Dendritic cell treated with granulocyte-macrophage colony-stimulating factor and Interleukin-4, amounts not matched to agents 40 ng/mL and 50 ng/mL, for 4 days (primary cell): Measurements from ENCODE around the gene EEF2KMT.
"Not testable (repeated sequence)": the region's sequence is repeated elsewhere in the genome, so short reads cannot be mapped to it uniquely, and the experiment has no call there.

Experiments used
- H3K27ac Mint-ChIP-seq: one replicate; pipeline ENCODE4 v1.8.0; 2022; ENCODE audit warnings: mild to moderate bottlenecking, mixed read lengths
- H3K27me3 Mint-ChIP-seq: one replicate; pipeline ENCODE4 v1.8.0; 2022; ENCODE audit warnings: mild to moderate bottlenecking, mixed read lengths
- H3K36me3 Mint-ChIP-seq: one replicate; pipeline ENCODE4 v1.8.0; 2022; ENCODE audit warnings: low read depth, mixed read lengths
- H3K4me1 Mint-ChIP-seq: one replicate; pipeline ENCODE4 v1.8.0; 2022; ENCODE audit warnings: low read depth, mixed read lengths
- H3K4me3 Mint-ChIP-seq: one replicate; pipeline ENCODE4 v1.8.0; 2022; ENCODE audit warnings: mild to moderate bottlenecking, moderate library complexity, mixed read lengths
- H3K9me3 Mint-ChIP-seq: one replicate; pipeline ENCODE4 v1.8.0; 2022; ENCODE audit warnings: mixed read lengths
- intact Hi-C: fragments of 100-400 bp; cut with micrococcal nuclease; formaldehyde crosslinking; loops from one replicate; pipeline ENCODE4 v1.15.0; 2022

The EEF2KMT gene

DNA sequence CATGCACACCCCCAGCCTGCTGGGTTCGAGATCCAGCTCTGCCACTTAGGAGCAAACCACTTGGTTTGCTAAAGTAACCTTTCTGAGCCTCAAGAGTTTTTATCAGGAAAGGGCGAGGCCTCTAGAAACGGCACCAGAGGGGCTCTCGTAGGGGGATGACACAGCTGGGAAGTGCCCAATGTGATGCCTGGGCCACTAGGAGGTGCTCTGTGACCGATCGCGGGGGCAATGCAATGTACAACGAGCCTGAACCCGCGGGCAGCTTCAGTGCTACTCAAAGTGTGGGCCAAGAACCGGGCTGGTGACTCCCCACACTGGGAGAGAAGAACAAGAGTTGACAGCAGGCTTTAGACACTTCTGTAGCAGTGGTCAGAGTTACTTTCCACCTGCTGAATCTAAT, 41.2 kb downstream of the EEF2KMT start:
- Mint-ChIP-seq H3K4me3 (no peak overlapping the region), H3K27me3 (no peaks in the 10 kb centered on the region), H3K36me3 (no peaks in the 10 kb centered on the region), H3K4me1 (no peaks in the 10 kb centered on the region), H3K27ac (no peak overlapping the region), H3K9me3 (no peaks in the 10 kb centered on the region)
- intact Hi-C loops = loop anchor here (5.0 kb wide), 1 partner anchor 36 kb away; no protein-coding TSS in a partner anchor

DNA sequence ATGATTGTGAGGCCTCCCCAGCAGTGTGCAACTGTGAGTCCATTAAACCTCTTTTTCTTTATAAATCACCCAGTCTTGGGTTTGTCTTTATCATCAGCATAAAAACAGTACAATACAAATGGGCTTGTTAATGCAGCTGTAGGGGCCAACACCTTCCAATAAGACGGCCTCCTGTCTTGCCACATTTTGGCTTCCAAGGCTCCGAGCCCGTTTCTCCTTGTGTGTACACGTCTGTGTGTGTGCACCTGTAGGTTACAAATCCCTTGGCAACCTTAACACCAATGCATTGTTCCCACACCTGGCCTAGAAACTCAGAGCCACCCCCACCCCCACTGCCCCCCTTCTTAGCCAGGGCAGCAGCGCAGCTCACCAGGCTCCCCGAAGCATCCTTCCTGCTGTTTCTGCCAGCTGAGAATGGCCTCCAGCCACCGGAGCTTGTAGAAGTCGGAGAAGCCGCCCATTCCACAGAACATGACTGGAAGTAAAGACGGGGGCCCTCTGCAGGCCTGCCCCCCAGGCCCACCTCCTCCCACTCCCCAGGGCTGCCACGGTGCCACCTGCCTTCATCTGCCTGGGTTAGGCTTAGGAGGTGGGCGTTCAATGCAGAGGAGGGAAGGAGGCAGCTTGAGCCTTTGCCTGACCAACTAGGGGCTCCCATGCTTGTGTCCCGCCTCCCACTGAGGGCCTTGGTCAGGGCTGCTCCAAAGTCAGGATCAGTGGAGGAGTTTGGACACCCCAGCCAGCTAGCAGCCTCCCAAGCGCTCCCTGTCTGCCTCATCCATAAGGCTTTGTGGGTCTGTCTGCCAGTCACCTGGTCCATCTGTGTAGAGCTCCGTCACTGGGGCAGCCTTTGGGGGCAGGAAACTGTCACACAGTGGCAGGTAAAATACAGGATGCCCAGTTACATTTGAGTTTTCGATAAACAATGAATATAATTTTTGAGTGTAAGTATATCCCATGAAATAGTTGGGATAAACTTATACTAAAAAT, 42.4 kb downstream of the EEF2KMT start:
- Mint-ChIP-seq H3K36me3 (no peaks in the 10 kb centered on the region), H3K27ac (no peak overlapping the region), H3K4me3 (no peak overlapping the region), H3K4me1 (no peaks in the 10 kb centered on the region), H3K9me3 (no peaks in the 10 kb centered on the region), H3K27me3 (peaks cover 5% of the 10 kb centered on the region)
- intact Hi-C loops = loop anchor here (5.0 kb wide), 1 partner anchor 37 kb away; no protein-coding TSS in a partner anchor

DNA sequence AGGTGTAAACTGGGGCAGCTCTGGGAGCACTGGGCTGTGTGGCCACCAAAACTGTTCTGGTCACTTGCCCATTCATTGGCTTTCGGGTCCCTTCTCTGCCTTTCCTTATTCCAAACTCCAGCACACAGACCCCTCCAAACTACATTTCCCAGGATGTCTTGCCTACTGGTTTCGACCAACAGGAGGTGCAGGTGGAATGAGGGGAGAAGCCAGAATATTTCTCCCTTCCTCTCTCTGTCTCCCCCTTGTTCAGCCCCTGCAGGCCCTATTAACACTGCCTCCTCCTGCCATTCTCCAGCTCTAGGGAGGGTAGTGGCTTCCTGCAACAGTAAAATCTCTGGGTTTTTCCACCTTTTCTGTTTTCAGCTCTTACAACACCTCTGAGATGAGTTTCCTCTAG, 50.7 kb downstream of the EEF2KMT start:
- Mint-ChIP-seq H3K36me3 (no peaks in the 10 kb centered on the region), H3K27me3 (peaks cover 25% of the 10 kb centered on the region), H3K4me3 (no peak overlapping the region), H3K4me1 (peaks cover 6% of the 10 kb centered on the region), H3K9me3 (no peaks in the 10 kb centered on the region), H3K27ac (no peak overlapping the region)
- intact Hi-C loops = no loop called here

DNA sequence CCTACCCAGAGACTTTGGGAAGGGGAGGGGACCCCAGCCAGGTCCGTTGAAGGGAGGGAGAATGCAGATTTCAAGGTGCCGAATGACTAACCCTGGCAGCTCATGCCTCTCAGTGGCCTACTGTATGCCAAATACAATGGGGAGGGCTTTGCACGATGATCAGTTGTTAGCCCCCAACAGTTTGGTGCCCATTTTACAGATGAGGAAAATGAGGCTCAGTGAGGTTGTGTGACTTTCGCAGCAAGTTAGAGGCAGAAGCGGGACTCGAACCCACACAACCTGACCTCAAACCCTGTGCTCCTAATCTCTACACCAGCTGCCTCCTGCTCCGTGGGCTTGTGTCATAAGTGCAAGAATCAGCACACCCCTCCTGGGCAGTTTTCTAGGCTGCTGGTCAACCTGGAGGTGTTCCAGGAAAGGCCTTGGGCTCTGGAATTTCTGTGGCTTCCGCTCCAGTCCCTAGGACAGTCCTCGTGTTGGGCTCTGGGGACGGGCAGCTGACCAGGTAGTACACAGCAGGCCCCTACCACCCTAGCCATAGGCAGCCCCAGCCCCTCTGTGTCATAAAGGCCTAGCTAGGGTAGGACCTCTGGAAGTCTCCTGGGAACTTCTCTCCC, 52.0 kb downstream of the EEF2KMT start:
- no peak overlapping the region for H3K4me3 Mint-ChIP-seq
- H3K36me3 Mint-ChIP-seq = no peaks in the 10 kb centered on the region
- peaks cover 10% of the 10 kb centered on the region for H3K4me1 Mint-ChIP-seq
- peaks cover 36% of the 10 kb centered on the region for H3K27me3 Mint-ChIP-seq
- no peak overlapping the region for H3K27ac Mint-ChIP-seq
- intact Hi-C loops = no loop called here
- H3K9me3 Mint-ChIP-seq = no peaks in the 10 kb centered on the region

DNA sequence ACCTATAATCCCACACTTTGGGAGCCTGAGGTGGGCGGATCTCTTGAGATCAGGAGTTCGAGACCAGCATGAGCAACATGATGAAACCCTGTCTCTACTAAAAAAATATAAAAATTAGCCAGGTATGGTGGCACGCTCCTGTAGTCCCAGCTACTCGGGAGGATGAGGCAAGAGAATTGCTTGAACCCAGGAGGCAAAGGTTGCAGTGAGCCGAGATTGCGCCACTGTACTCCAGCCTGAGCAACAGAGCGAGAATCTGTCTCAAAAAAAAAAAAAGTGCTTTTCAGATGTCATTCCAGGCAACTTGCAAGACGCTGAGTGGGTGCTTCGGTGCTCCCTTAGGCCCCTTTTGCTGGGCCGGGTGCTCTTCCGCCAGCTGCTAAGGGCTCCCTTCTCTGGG, 53.0 kb downstream of the EEF2KMT start:
- intact Hi-C loops, H3K4me3 Mint-ChIP-seq, H3K36me3 Mint-ChIP-seq, H3K9me3 Mint-ChIP-seq, H3K27ac Mint-ChIP-seq: not testable (repeated sequence)
- Mint-ChIP-seq H3K4me1 (peaks cover 10% of the 10 kb centered on the region), H3K27me3 (peaks cover 31% of the 10 kb centered on the region)

DNA sequence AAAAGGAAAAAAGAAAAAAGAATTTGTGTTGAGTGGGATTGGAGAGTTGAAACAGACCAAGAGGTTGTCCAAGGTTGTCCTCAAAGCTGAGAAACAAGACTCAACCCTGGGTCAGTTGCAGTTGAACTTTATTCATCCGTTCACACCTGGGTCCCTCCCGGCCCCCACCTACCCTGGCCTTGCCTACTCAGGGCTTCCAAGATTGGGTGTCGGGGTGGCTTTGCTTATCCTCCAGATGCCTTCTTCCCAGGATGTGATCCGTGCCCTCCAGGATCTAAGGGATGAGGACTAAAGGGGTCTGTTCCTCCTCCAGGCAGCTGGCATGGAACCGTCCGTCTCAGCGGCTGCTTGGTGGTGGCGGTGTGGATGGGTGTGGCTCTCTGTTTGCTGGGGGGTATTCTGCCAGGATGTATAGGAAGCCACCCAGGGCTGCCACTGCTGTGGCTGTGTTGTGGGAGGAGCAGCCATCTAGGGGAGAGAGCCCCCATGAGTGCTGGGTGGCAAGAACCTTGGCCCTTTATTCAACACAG, 53.5 kb downstream of the EEF2KMT start:
- Mint-ChIP-seq H3K4me1 (peaks cover 10% of the 10 kb centered on the region), H3K9me3 (no peaks in the 10 kb centered on the region), H3K27me3 (peaks cover 28% of the 10 kb centered on the region), H3K4me3 (no peak overlapping the region), H3K27ac (no peak overlapping the region), H3K36me3 (no peaks in the 10 kb centered on the region)
- intact Hi-C loops = no loop called here

DNA sequence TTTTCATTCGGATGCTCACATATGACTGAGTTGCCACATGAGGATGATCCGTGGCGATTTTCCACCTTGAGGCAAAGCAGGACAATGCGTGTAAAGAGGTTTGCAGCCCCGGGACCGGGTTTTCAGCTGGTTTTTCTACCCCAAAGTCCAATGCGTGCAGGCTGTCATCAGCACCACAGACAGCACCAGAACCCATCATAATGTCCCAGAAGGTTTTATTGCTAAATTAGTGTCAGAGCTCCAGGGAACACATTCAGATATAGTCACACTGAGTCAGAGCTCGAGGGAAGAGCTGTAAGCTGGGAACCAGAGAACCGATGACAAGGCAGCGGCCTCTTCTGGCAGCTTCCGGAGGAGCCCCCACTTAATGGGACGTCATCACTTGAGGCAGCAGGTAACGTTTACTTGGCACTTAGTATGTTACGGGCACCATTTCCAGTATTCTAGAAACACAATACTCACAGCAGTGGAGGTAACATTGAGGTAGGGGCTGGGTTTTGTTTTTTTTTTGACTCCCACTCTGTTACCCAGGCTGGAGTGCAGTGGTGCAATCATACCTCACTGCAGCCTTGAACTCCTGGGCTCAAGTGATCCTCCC, 54.9 kb downstream of the EEF2KMT start:
- Mint-ChIP-seq H3K4me1 (peaks cover 10% of the 10 kb centered on the region), H3K27ac (no peak overlapping the region), H3K4me3 (no peak overlapping the region), H3K36me3 (no peaks in the 10 kb centered on the region), H3K27me3 (peaks cover 24% of the 10 kb centered on the region), H3K9me3 (no peaks in the 10 kb centered on the region)
- intact Hi-C loops = no loop called here

DNA sequence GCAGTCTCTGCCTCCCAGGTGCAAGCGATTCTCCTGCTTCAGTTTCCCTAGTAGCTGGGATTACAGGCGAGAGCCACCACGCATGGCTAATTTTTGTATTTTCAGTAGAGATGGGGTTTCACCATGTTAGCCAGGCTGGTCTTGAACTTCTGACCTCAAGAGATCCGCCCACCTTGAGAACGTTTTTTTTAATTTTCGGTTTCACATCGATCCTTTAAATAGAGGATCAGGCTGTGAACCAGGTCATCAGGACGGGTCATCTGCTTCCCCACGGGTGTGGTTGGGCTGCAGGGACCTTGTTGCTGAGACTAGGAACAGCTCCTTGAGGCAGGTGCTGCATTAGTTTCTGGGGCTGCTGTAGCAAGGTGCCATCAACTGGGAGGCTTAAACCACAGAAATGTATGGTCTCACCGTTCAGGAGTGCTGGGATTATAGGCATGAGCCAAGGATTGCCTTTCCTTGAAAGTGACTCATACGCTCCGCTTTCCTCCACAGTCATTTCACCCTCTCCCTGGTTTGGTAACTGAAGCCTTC, 55.9 kb downstream of the EEF2KMT start:
- H3K4me3 Mint-ChIP-seq = no peak overlapping the region

DNA sequence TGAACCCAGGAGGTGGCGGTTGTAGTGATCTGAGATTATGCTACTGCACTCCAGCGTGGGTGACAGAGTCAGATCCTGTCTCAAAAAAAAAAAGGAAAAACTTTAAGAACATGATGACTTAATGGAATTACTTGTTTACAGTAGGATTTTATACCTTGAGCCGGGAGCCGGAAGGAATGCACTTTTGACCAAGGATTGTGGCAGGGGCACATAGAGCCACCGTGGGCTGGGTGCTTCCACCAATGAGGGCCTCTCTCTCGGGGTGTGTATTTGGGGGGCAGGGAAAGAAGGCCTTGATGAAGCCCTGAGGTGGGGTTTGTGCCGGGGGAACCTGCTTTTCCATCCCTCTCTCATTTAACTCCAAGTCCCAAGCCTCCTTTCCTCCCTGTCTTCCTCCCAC, 57.1 kb downstream of the EEF2KMT start:
- H3K27me3 Mint-ChIP-seq = peaks cover 26% of the 10 kb centered on the region
- H3K9me3 Mint-ChIP-seq = no peaks in the 10 kb centered on the region
- peaks cover 19% of the 10 kb centered on the region for H3K4me1 Mint-ChIP-seq
- intact Hi-C loops = no loop called here
- H3K36me3 Mint-ChIP-seq = no peaks in the 10 kb centered on the region
- no peak overlapping the region for H3K27ac Mint-ChIP-seq
- H3K4me3 Mint-ChIP-seq = no peak overlapping the region

More for the DNA sequence above, 55.9 kb downstream of the EEF2KMT start:
- no peak overlapping the region for H3K27ac Mint-ChIP-seq
- peaks cover 7% of the 10 kb centered on the region for H3K4me1 Mint-ChIP-seq
- no peaks in the 10 kb centered on the region for H3K9me3 Mint-ChIP-seq
- H3K27me3 Mint-ChIP-seq = peaks cover 24% of the 10 kb centered on the region
- no peaks in the 10 kb centered on the region for H3K36me3 Mint-ChIP-seq
- intact Hi-C loops = no loop called here

DNA sequence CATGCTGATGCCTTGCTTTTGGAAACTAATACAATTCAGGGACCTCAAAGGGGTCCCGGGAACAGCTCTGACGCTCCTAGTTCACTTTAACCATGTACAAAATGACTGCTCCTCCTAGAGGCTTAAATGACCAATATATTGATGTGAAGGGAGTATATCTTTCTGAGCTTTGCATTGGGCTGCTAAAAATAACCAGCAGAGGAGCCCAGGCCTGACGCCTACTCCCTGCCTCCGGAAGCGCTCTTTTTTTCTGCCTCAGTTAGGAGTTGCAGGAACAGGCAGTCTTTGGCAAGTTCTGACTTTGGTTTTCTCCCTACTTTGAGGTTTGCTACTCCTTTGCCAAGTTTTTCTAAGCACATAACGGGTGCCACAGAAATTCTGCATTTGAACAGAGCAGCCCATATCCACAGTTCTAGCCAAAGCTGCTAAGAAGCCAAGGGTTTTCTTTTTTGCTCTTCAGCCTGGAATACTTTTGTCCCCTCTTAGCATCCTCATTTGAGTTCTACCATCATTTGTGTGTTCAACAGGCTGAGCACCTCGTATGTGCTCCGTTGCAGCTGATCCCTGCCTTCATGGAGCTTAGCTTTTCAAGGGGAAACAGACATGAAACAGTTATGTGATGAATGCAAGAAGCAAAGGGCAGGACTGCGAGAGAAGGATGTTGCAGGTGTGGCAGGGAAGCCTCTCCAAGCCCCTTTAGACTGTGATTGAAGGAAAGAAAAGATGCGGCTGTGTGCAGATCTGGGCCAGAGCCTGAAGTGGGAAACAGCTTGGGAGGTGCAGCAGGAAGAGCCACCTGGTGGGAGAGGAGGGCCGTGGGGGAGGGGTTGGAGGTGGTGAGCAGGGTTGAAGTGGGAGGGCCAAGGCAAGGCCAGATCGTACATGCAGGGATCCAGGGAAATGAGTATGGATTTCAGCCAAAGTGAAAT, 61.1 kb downstream of the EEF2KMT start:
- Mint-ChIP-seq H3K4me3 (no peak overlapping the region), H3K36me3 (peaks cover 19% of the 10 kb centered on the region), H3K27ac (no peak overlapping the region), H3K9me3 (no peaks in the 10 kb centered on the region), H3K27me3 (peaks cover 19% of the 10 kb centered on the region), H3K4me1 (peaks cover 47% of the 10 kb centered on the region)
- intact Hi-C loops = no loop called here

DNA sequence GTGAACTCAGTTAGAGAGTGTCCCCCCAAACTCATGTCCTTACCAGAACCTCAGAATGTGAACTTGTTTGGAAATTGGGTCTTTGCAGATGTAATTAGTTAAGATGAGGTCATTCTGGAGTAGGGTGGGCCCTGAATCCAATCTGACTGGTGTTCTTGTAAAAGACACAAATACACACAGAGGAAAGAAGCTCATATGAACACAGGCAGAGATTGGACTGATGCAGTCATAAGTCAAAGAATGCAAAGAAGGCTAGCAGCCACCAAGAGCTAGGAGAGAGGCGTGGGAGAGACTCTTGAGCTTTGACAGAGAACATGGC, 61.7 kb downstream of the EEF2KMT start:
- peaks cover 25% of the 10 kb centered on the region for H3K36me3 Mint-ChIP-seq
- H3K9me3 Mint-ChIP-seq = no peaks in the 10 kb centered on the region
- no peak overlapping the region for H3K27ac Mint-ChIP-seq
- no peak overlapping the region for H3K4me3 Mint-ChIP-seq
- intact Hi-C loops = no loop called here
- H3K27me3 Mint-ChIP-seq = peaks cover 12% of the 10 kb centered on the region
- H3K4me1 Mint-ChIP-seq = peaks cover 53% of the 10 kb centered on the region
